NCI-H187 treated with DMSO at 0.1 percent for 48 hours (cell line): Measurements from ENCODE around the gene PRKG1.

ENCODE experiments used
- DNase-seq: peaks from one replicate; lab custom pipeline; 2025; lab: John Stamatoyannopoulos, UW

The PRKG1 gene

GRCh38 chr10:52259426-52259812 is 1185.1 kb downstream of the PRKG1 start:
- no peak for DNase-seq

GRCh38 chr10:52261362-52261761 is 1187.1 kb downstream of the PRKG1 start:
- DNase-seq: no peak

- no peak for DNase-seq
Observed at GRCh38 chr10:52265131-52265926, 1191.0 kb downstream of the PRKG1 start.

- DNase-seq: no peak
Observed at GRCh38 chr10:52266858-52267257, 1192.6 kb downstream of the PRKG1 start.

- no peak for DNase-seq
Observed at GRCh38 chr10:52268790-52269189, 1194.5 kb downstream of the PRKG1 start.

GRCh38 chr10:52269233-52269632 is 1194.9 kb downstream of the PRKG1 start:
- no peak for DNase-seq

- DNase-seq: no peak
Observed at GRCh38 chr10:52276163-52276562, 1201.9 kb downstream of the PRKG1 start.

GRCh38 chr10:52276986-52277385 is 1202.7 kb downstream of the PRKG1 start:
- no peak for DNase-seq

- DNase-seq: no peak
Observed at GRCh38 chr10:52279546-52279945, 1205.3 kb downstream of the PRKG1 start.

- DNase-seq: no peak
Observed at GRCh38 chr10:52280051-52280450, 1205.8 kb downstream of the PRKG1 start.

- no peak for DNase-seq
Observed at GRCh38 chr10:52283174-52283573, 1208.9 kb downstream of the PRKG1 start.

- DNase-seq: no peak
Observed at GRCh38 chr10:52284416-52285013, 1210.2 kb downstream of the PRKG1 start.

- no peak for DNase-seq
Observed at GRCh38 chr10:52287866-52288265, 1213.6 kb downstream of the PRKG1 start.

GRCh38 chr10:52297747-52298146 is 1223.5 kb downstream of the PRKG1 start:
- DNase-seq: no peak

- no peak for DNase-seq
Observed at GRCh38 chr10:52300599-52301277, 1226.5 kb downstream of the PRKG1 start.

GRCh38 chr10:52308251-52309031 is 1234.2 kb downstream of the PRKG1 start:
- no peak for DNase-seq

GRCh38 chr10:52312942-52313255 is 1238.6 kb downstream of the PRKG1 start:
- no peak for DNase-seq

- DNase-seq: no peak
Observed at GRCh38 chr10:52313256-52313932, 1239.1 kb downstream of the PRKG1 start.

- no peak for DNase-seq
Observed at GRCh38 chr10:52313933-52314821, 1239.9 kb downstream of the PRKG1 start, which contains the start of gene DKK1. Gene DKK1 (plus strand): TSS chr10:52314281. CDS start chr10:52314435, 154 bp downstream.

- DNase-seq: no peak
Observed at GRCh38 chr10:52314822-52315552, 1240.7 kb downstream of the PRKG1 start.
